ENCODE data around the gene MTX2. TPM values are rescaled to one million over a fixed set of nuclear protein-coding genes. Genes with fewer than 3 reads are reported as not detected.

Gene MTX2
- total RNA-seq: 1 to 10 TPM; 3.8 to 8.7 (median 7.7) TPM
- 16.4 TPM for total RNA-seq (2013)

DNA sequence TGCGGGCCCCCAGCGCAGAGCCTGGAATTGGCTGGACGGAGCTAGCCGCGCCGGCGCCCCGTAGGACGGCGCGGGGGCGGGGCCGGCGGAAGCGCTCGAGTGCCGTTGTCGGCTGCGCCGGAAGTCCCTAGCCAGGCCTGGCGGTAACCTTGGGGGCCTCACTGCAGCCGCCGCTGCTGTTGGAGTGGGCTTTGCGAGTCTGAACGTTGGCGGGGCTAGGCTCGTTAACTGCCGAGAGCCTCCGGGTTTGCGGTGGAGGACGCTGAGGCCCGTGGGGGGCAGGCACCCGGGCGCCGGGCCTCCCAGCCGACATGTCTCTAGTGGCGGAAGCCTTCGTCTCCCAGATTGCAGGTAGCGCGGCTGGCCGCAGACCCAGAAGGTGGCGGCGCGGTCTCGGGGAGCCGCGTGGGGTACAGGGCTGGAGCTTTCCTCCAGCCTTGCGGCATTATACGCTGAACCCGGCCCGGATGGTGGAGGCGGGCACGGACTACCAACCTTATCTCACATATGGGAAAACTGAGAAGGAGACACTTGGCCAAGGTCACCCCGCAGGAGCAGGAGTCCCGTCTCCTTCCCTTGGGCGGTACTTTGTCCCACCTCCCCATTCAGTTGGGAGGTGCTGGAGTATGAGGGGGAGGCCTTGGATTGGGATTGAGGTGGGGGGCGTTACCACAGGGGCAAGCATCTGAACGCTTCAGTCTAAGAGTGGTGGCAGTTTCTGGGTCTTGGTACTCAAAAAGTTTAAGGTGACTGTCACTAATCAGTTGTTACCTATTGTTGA is at the start of gene MTX2:
Gene MTX2, plus strand, starts transcription at position 124 of the 781 bp plus-strand sequence. Its CDS starts 188 bp downstream, at position 312.
- Mint-ChIP-seq H3K4me1 (peaks cover 26 to 27% of the 10 kb centered on the region in 2 donors), H3K27ac (peak within 1 kb of the TSS; percentile 73 to 93), H3K9me3 (no peaks in the 10 kb centered on the region), H3K27me3 (ENCODE audit: low read depth in 2 of 2) (peaks cover 3 to 8% of the 10 kb centered on the region in 2 donors), H3K36me3 (no peaks in the 10 kb centered on the region), H3K4me3 (peak within 1 kb of the TSS; percentile 94)
- TF ChIP-seq, protein P1, sequence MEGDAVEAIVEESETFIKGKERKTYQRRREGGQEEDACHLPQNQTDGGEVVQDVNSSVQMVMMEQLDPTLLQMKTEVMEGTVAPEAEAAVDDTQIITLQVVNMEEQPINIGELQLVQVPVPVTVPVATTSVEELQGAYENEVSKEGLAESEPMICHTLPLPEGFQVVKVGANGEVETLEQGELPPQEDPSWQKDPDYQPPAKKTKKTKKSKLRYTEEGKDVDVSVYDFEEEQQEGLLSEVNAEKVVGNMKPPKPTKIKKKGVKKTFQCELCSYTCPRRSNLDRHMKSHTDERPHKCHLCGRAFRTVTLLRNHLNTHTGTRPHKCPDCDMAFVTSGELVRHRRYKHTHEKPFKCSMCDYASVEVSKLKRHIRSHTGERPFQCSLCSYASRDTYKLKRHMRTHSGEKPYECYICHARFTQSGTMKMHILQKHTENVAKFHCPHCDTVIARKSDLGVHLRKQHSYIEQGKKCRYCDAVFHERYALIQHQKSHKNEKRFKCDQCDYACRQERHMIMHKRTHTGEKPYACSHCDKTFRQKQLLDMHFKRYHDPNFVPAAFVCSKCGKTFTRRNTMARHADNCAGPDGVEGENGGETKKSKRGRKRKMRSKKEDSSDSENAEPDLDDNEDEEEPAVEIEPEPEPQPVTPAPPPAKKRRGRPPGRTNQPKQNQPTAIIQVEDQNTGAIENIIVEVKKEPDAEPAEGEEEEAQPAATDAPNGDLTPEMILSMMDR (IDR thresholded peaks at IDR 0.05): no peak
- peak within 1 kb of the TSS; percentile 83 for H3K4me3 ChIP-seq (ENCODE audit: low read length)
- intact Hi-C loops (cut with micrococcal nuclease): no loop called here
- DNase-seq (peak; percentile 63 to 79), ATAC-seq (peak; percentile 93 to 94 (median 93))
- no peaks in the 10 kb centered on the region for H3K27me3 ChIP-seq (ENCODE audit: control insufficient read depth, insufficient read depth, low read length)
- no peaks in the 10 kb centered on the region for H3K36me3 ChIP-seq (ENCODE audit: control insufficient read depth, insufficient read depth, low read length)
- no peaks in the 10 kb centered on the region for H3K9me3 ChIP-seq (ENCODE audit: control insufficient read depth, insufficient read depth, low read length)
- under 1% methylated on average over 56 of the region's 58 CpGs for WGBS (ENCODE audit: insufficient coverage)
- peak within 1 kb of the TSS; percentile 77 for H3K27ac ChIP-seq (ENCODE audit: low read length)
- peaks cover 6% of the 10 kb centered on the region for H3K4me1 ChIP-seq (ENCODE audit: control insufficient read depth, insufficient read depth, low read length)

DNA sequence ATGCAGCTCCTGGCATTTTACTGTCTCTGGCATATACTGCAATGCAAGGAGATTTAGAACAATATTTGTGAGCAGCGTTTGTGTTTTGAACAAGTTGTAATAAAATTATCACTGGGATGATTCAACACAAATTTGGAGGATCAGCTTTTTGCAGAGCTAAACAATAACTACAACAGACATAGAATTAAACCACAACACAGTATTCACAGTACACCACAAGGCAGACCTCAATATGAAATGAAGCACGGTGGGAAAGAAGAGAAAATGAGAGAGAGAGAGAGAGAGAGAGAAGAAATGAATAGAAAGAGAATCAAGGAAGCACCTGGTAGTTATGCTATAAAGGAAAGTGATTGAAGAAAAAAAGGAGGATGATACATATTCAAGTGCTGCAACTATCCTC is 41.4 kb upstream of the MTX2 start:
- TF ChIP-seq, protein P1 (IDR thresholded peaks at IDR 0.05): no peak
- H3K4me1 Mint-ChIP-seq: no peaks in the 10 kb centered on the region
- WGBS (ENCODE audit: insufficient coverage): 100% methylated on average over 1 of the region's 2 CpGs
- no peak overlapping the region for H3K27ac Mint-ChIP-seq
- no peak overlapping the region for H3K4me3 Mint-ChIP-seq
- Histone ChIP-seq H3K4me3 (ENCODE audit: low read length) (no peak overlapping the region), H3K4me1 (ENCODE audit: control insufficient read depth, insufficient read depth, low read length) (no peaks in the 10 kb centered on the region), H3K9me3 (ENCODE audit: control insufficient read depth, insufficient read depth, low read length) (no peaks in the 10 kb centered on the region), H3K27me3 (ENCODE audit: control insufficient read depth, insufficient read depth, low read length) (peaks cover 2% of the 10 kb centered on the region), H3K36me3 (ENCODE audit: control insufficient read depth, insufficient read depth, low read length) (no peaks in the 10 kb centered on the region), H3K27ac (ENCODE audit: low read length) (no peak overlapping the region)
- intact Hi-C loops (cut with micrococcal nuclease): no loop called here
- peaks cover 18 to 21% of the 10 kb centered on the region in 2 donors for H3K27me3 Mint-ChIP-seq (ENCODE audit: low read depth in 2 of 2)
- no peaks in the 10 kb centered on the region for H3K36me3 Mint-ChIP-seq
- H3K9me3 Mint-ChIP-seq: peaks cover 0 to 2% of the 10 kb centered on the region in 2 donors
- DNase-seq (no peak), ATAC-seq (no peak)

DNA sequence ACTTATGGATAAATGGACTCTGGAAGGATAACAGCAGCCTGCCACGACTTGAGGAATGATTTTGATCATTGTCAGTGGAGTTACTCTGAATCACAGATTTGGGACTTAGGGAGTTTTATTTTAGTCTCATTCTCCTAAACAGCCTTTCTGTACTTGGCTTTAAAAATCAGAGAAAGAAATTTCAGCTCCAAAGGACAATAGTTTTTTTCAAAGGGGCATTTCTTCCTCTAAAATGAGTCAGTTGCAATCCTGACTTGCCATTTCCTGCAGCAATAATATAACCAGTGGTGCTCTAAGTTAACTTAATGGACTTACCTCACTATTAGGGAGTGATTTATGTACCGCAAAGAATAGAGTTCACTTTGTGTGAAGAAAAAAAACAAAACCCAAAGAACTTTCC is 35.1 kb upstream of the MTX2 start:
- no peak overlapping the region for H3K4me3 ChIP-seq (ENCODE audit: low read length)
- no peaks in the 10 kb centered on the region for H3K9me3 ChIP-seq (ENCODE audit: control insufficient read depth, insufficient read depth, low read length)
- H3K36me3 ChIP-seq (ENCODE audit: control insufficient read depth, insufficient read depth, low read length): no peaks in the 10 kb centered on the region
- H3K4me3 Mint-ChIP-seq: no peak overlapping the region
- H3K36me3 Mint-ChIP-seq: no peaks in the 10 kb centered on the region
- no peaks in the 10 kb centered on the region for H3K27me3 ChIP-seq (ENCODE audit: control insufficient read depth, insufficient read depth, low read length)
- DNase-seq (no peak), ATAC-seq (no peak)
- no peaks in the 10 kb centered on the region for H3K4me1 Mint-ChIP-seq
- 36% methylated on average over 1 of the region's 2 CpGs for WGBS (ENCODE audit: insufficient coverage)
- TF ChIP-seq, protein P1 (IDR thresholded peaks at IDR 0.05): no peak
- H3K9me3 Mint-ChIP-seq: no peaks in the 10 kb centered on the region
- no peak overlapping the region for H3K27ac Mint-ChIP-seq
- intact Hi-C loops (cut with micrococcal nuclease): no loop called here
- no peaks in the 10 kb centered on the region for H3K4me1 ChIP-seq (ENCODE audit: control insufficient read depth, insufficient read depth, low read length)
- H3K27ac ChIP-seq (ENCODE audit: low read length): no peak overlapping the region
- peaks cover 26 to 45% of the 10 kb centered on the region in 2 donors for H3K27me3 Mint-ChIP-seq (ENCODE audit: low read depth in 2 of 2)
